Sigmoid colon (tissue), 4 donors: ENCODE measurements around the gene KRT14.
"Not testable (repeated sequence)": the region's sequence is repeated elsewhere in the genome, so short reads cannot be mapped to it uniquely, and the experiment has no call there.

ENCODE experiments used
- CTCF ChIP-seq, 4 experiments: fragments of 450-650 bp in 3 of 4; fragments of 200-600 bp in 1 of 4; IDR thresholded peaks; one replicate each; pipeline ENCODE4 v1.5.1; 2016 to 2019; ENCODE audit warnings: antibody characterized with exemption in 4 of 4, mild to moderate bottlenecking in 3 of 4, moderate library complexity in 2 of 4
- EP300 ChIP-seq, 4 donors: sonication (generic); formaldehyde crosslinking; IDR thresholded peaks; one replicate each; pipeline ENCODE4 v1.6.1; 2017; ENCODE audit warnings: antibody characterized with exemption in 4 of 4
- POLR2A ChIP-seq, 2 donors: fragments of 450-650 bp; IDR thresholded peaks; one replicate each; pipeline ENCODE4 v1.6.1; 2016; ENCODE audit warnings: antibody characterized with exemption in 2 of 2, mild to moderate bottlenecking in 2 of 2, moderate library complexity in 2 of 2
- POLR2AphosphoS5 ChIP-seq, 4 donors: sonication (generic); formaldehyde crosslinking; IDR thresholded peaks; one replicate each; pipeline ENCODE4 v1.6.1; 2017; ENCODE audit warnings: antibody characterized with exemption in 4 of 4

GRCh38 chr17:41628621-41629255 lies 42.0 kb upstream of the KRT14 start:
- not testable (repeated sequence) for TF ChIP-seq CTCF, POLR2AphosphoS5, POLR2A, EP300 (IDR thresholded peaks at IDR 0.05)
